Tibial artery (tissue), 4 donors: ENCODE data around the gene CYRIA.

ENCODE experiments used
- DNase-seq, 2 donors: peaks; one replicate each; pipeline ENCODE4 v3.0.0-alpha.2; 2019
- H3K27ac ChIP-seq, 2 donors: fragments of 200-600 bp; sonication (generic) in 1 of 2; 1 replicate in 1 of 2; 2 replicates in 1 of 2; pipeline ENCODE4 v1.5.1; 2018 to 2019; ENCODE audit warnings: mild to moderate bottlenecking in 1 of 2
- H3K27me3 ChIP-seq, 2 donors: fragments of 200-600 bp; sonication (generic) in 1 of 2; one replicate each; pipeline versions ENCODE4 v1.5.1 to v1.6.0; 2016 to 2019
- H3K36me3 ChIP-seq, 3 donors: fragments of 200-600 bp; sonication (generic) in 2 of 3; one replicate each; pipeline ENCODE4 v1.5.1; 2016 to 2019; ENCODE audit warnings: mild to moderate bottlenecking in 2 of 3
- H3K4me1 ChIP-seq, 4 donors: fragments of 200-600 bp; sonication (generic) in 2 of 4; 1 replicate in 3 of 4; 2 replicates in 1 of 4; pipeline ENCODE4 v1.5.1; 2016 to 2019
- H3K4me3 ChIP-seq, 2 donors: fragments of 200-600 bp; sonication (generic) in 1 of 2; 1 replicate in 1 of 2; 2 replicates in 1 of 2; pipeline ENCODE4 v1.5.1; 2018 to 2019; ENCODE audit warnings: mild to moderate bottlenecking in 2 of 2
- H3K9me3 ChIP-seq, 3 donors: fragments of 200-600 bp; sonication (generic) in 1 of 3; one replicate each; pipeline ENCODE4 v1.5.1; 2016 to 2019
- intact Hi-C: fragments of 100-400 bp; cut with DNase I; formaldehyde crosslinking; loops from one replicate; pipeline ENCODE4 v1.15.0; 2023; ENCODE audit warnings: low total_unique reads
- TF ChIP-seq, protein P1 (sequence below), 2 experiments: fragments of 200-600 bp in 1 of 2; fragments of 450-650 bp in 1 of 2; IDR thresholded peaks; one replicate each; pipeline ENCODE4 v1.5.1; 2017 to 2019; ENCODE audit warnings: antibody characterized with exemption in 2 of 2, mild to moderate bottlenecking in 1 of 2, moderate library complexity in 1 of 2

CYRIA gene

DNA sequence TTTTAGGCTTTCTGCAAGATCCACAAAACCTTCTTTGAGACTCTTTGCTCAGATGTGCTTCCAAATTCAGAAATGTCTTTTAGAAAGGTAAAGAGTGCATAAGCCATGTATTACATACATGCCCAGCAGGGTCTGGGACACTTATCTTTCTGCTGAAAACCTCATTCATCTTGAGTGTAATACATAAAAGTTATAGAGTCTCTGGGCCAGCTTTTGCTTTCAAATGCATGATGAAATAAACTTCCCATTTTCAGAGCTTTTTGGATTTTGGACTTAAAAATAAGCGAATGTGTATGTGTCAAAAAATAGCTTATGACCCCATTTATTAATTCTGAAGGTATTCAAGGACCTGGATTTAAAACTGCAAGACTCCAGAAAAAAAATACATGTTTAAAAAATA lies 8.0 kb downstream of the CYRIA start:
- DNase-seq, result no peak
- intact Hi-C loops, result no loop called here
- H3K36me3 ChIP-seq, result no peaks in the 10 kb centered on the region
- H3K4me1 ChIP-seq, result peaks cover 0 to 26% (median 11%) of the 10 kb centered on the region in 4 donors
- no peaks in the 10 kb centered on the region for H3K27me3 ChIP-seq
- peak overlapping the region in 1 of 2 donors; percentile 31 for H3K27ac ChIP-seq
- no peak overlapping the region for H3K4me3 ChIP-seq
- no peaks in the 10 kb centered on the region for H3K9me3 ChIP-seq
- TF ChIP-seq, protein P1, sequence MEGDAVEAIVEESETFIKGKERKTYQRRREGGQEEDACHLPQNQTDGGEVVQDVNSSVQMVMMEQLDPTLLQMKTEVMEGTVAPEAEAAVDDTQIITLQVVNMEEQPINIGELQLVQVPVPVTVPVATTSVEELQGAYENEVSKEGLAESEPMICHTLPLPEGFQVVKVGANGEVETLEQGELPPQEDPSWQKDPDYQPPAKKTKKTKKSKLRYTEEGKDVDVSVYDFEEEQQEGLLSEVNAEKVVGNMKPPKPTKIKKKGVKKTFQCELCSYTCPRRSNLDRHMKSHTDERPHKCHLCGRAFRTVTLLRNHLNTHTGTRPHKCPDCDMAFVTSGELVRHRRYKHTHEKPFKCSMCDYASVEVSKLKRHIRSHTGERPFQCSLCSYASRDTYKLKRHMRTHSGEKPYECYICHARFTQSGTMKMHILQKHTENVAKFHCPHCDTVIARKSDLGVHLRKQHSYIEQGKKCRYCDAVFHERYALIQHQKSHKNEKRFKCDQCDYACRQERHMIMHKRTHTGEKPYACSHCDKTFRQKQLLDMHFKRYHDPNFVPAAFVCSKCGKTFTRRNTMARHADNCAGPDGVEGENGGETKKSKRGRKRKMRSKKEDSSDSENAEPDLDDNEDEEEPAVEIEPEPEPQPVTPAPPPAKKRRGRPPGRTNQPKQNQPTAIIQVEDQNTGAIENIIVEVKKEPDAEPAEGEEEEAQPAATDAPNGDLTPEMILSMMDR (IDR thresholded peaks at IDR 0.05), result no peak

DNA sequence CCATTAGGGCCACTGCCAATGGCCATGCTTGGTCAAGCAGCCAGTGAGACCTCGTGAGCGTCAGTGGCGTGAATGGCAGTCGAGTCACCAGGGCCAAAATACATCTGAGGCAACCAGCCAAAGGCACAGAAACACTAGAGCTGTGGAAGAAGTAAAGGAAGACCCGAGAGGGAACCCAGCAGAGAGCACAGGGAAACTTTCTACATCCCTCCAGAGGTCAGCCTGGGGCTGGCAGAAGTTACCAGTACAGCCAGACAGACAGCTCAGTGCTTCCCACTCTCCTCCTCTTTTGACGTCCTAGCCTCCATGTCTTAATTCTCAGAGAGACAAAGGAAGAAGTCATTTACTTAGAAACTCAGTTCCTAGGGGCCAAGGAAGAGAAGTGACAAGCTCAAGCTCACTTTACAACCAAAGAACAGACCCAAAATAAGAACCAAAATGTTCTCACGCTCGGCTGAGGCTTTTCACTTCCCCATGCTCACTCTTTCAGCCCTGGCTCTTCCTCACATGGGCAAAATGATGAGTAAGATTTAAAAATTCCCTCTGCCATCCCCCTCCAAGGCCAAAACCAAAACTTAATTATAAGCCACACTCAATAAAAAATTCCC lies 8.7 kb downstream of the CYRIA start:
- DNase-seq, result peak; percentile 69 to 77
- no peak overlapping the region for H3K4me3 ChIP-seq
- peaks cover 0 to 27% (median 11%) of the 10 kb centered on the region in 4 donors for H3K4me1 ChIP-seq
- intact Hi-C loops, result no loop called here
- peak overlapping the region in 1 of 2 donors; percentile 31 for H3K27ac ChIP-seq
- no peaks in the 10 kb centered on the region for H3K9me3 ChIP-seq
- TF ChIP-seq, protein P1 (IDR thresholded peaks at IDR 0.05), result no peak
- no peaks in the 10 kb centered on the region for H3K27me3 ChIP-seq
- no peaks in the 10 kb centered on the region for H3K36me3 ChIP-seq

DNA sequence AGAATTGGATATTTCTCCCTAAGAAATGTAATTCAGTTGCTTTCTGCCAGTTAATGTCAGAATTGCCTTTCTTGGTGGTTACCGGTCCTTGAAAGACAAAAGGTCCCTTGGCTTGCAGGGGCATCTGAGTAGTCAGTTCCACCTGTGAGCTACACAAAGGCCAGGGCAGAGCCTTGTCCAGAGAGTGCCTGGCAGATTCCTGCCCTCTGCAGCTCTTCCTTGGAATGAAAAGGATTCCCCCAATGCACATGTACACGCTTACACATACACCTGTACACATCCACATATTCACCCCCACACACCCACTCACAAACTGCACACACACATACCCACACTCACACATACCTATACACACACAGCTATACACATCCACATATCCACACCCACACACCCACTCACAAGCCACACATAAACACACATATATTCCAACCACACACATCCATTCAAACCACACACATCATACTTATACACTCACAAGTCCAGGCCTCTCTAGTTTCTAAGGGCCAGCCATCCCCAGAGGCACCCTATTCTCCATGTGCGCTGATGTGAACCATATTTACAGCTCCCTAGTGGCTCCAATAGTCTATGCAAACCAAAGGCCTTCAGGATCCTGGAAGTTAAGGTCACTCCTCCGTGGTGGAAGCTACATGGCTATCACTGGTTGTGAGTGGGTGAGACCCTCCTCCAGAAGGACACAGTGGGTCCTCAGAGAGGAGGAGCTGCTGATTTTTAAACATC lies 9.6 kb downstream of the CYRIA start:
- peaks cover 0 to 27% (median 12%) of the 10 kb centered on the region in 4 donors for H3K4me1 ChIP-seq
- H3K36me3 ChIP-seq, result no peaks in the 10 kb centered on the region
- no peaks in the 10 kb centered on the region for H3K9me3 ChIP-seq
- no peak overlapping the region for H3K4me3 ChIP-seq
- intact Hi-C loops, result no loop called here
- TF ChIP-seq, protein P1 (IDR thresholded peaks at IDR 0.05), result no peak
- peak overlapping the region in 1 of 2 donors; percentile 31 for H3K27ac ChIP-seq
- DNase-seq, result no peak
- no peaks in the 10 kb centered on the region for H3K27me3 ChIP-seq

DNA sequence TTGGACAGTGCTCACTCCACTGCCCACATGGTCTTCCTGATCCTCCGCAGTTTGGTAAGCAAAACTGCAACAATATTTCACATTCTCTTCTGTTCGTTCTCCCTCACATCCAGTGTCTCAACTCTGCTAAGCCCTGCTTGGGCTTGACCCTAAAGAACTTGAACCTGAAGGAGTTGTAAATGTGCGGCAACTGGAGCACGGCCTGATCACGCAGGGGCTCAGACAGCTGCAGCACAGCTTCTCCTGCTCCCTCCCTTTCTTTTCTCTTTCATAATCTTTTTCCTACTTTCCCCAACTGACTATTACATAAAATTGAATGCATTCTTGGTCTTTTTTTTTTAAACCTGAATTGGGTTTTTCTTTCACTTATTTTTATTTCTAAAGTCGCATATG lies 10.2 kb downstream of the CYRIA start:
- Histone ChIP-seq H3K27ac (no peak overlapping the region), H3K4me3 (no peak overlapping the region), H3K4me1 (peaks cover 0 to 30% (median 13%) of the 10 kb centered on the region in 4 donors), H3K36me3 (no peaks in the 10 kb centered on the region), H3K9me3 (no peaks in the 10 kb centered on the region), H3K27me3 (no peaks in the 10 kb centered on the region)
- no peak for DNase-seq
- intact Hi-C loops, result no loop called here
- TF ChIP-seq, protein P1 (IDR thresholded peaks at IDR 0.05), result no peak

DNA sequence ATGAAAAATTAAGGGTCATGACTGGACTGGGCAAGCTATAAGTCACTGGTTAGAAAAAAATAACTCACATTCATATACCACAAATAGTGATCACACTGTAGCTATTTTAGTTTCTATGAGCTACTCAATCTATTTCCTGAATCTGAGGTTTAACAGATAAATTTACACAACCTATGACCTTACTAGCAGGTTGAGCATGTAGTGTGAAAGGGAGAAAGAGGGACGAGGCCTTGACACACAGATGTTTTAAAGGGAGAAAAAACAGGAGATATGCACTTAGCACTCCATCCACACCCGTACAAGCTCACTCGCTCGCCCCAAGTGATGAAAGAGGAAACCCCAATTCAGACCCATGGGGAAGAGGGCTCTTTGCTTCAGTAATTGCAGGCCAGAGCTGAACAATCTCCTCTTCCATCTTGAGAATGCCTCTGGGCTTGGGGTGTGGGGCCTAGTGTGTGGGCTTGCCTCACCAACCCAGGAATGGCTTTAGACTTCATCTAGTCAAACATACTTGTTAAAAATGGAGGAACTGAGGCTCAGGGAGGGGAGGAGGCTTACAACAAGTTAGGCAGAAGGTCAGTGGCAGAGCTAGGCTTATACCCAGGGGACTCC lies 10.7 kb downstream of the CYRIA start:
- H3K4me1 ChIP-seq, result peaks cover 0 to 35% (median 13%) of the 10 kb centered on the region in 4 donors
- H3K27ac ChIP-seq, result no peak overlapping the region
- TF ChIP-seq, protein P1 (IDR thresholded peaks at IDR 0.05), result no peak
- H3K9me3 ChIP-seq, result no peaks in the 10 kb centered on the region
- intact Hi-C loops, result no loop called here
- H3K27me3 ChIP-seq, result no peaks in the 10 kb centered on the region
- H3K36me3 ChIP-seq, result no peaks in the 10 kb centered on the region
- DNase-seq, result no peak
- no peak overlapping the region for H3K4me3 ChIP-seq
